ENCODE results near the gene RBMS3. TPM values are rescaled to one million over a fixed set of nuclear protein-coding genes. Genes with fewer than 3 reads are reported as not detected.

Gene RBMS3
- total and polyA plus RNA-seq, 2 of the 13 experiments (the other 11 are each of a cell fraction or from before 2014, with no cell fraction given), result not detected

GRCh38 chr3:29271475-29271874 lies 9.4 kb upstream of the RBMS3 start:
- Histone ChIP-seq H3K36me3 (replicated peaks in 1 of 2; ENCODE audit: control insufficient read depth in 1 of 2, insufficient read depth in 2 of 2, low read length in 2 of 2) (no peaks in the 10 kb centered on the region), H4K20me1 (ENCODE audit: insufficient read depth, low read length) (no peaks in the 10 kb centered on the region), H3K4me2 (ENCODE audit: low read depth, low read length) (no peak overlapping the region), H2AFZ (ENCODE audit: low read length) (no peak overlapping the region), H3K27me3 (ENCODE audit: control insufficient read depth in 1 of 2, insufficient read depth in 2 of 2, low read length in 2 of 2) (no peaks in the 10 kb centered on the region), H3K9me3 (ENCODE audit: low read length) (no peaks in the 10 kb centered on the region), H3K4me1 (ENCODE audit: insufficient read depth, low read length) (no peaks in the 10 kb centered on the region), H3K9ac (ENCODE audit: insufficient read depth, low read depth, low read length) (no peak overlapping the region), H3K4me3 (replicated peaks in 1 of 3; ENCODE audit: insufficient read depth in 1 of 3, low read depth in 2 of 3, low read length in 3 of 3) (no peak overlapping the region), H3K27ac (ENCODE audit: extremely low read length, insufficient read depth, low read length) (no peak overlapping the region), H3K79me2 (ENCODE audit: insufficient read depth, low read length) (no peaks in the 10 kb centered on the region)
- ChIA-PET CTCF (ENCODE audit: low intra/inter-chr PET ratio, low total read pairs) (no interaction called here), POLR2A (no interaction called here)
- intact Hi-C loops (cut with micrococcal nuclease; ENCODE audit: unreplicated experiment), result no loop called here
- DNase-seq (ENCODE audit: low spot score) (no peak), ATAC-seq (no peak), FAIRE-seq (no peak)
- in situ Hi-C loops (cut with HindIII; ENCODE audit: extremely low pct_ligation_motif_present, low pct_unique_long_range_greater_than_20kb), result no loop called here
- no TSS peak for BruUV-seq (replicated peaks)
- 2% methylated on average over 3 of the region's 3 CpGs for WGBS (ENCODE audit: low lambda C conversion rate)
- no peak for TF ChIP-seq ATF6 (CRISPR knock-in tag; conservative IDR thresholded peaks at IDR 0.05)
- TF ChIP-seq POGZ (CRISPR knock-in tag; IDR thresholded peaks at IDR 0.05), result no peak
- TF ChIP-seq, protein P1, sequence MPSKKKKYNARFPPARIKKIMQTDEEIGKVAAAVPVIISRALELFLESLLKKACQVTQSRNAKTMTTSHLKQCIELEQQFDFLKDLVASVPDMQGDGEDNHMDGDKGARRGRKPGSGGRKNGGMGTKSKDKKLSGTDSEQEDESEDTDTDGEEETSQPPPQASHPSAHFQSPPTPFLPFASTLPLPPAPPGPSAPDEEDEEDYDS (CRISPR knock-in tag; IDR thresholded peaks at IDR 0.05), result no peak
- TF ChIP-seq, protein P2, sequence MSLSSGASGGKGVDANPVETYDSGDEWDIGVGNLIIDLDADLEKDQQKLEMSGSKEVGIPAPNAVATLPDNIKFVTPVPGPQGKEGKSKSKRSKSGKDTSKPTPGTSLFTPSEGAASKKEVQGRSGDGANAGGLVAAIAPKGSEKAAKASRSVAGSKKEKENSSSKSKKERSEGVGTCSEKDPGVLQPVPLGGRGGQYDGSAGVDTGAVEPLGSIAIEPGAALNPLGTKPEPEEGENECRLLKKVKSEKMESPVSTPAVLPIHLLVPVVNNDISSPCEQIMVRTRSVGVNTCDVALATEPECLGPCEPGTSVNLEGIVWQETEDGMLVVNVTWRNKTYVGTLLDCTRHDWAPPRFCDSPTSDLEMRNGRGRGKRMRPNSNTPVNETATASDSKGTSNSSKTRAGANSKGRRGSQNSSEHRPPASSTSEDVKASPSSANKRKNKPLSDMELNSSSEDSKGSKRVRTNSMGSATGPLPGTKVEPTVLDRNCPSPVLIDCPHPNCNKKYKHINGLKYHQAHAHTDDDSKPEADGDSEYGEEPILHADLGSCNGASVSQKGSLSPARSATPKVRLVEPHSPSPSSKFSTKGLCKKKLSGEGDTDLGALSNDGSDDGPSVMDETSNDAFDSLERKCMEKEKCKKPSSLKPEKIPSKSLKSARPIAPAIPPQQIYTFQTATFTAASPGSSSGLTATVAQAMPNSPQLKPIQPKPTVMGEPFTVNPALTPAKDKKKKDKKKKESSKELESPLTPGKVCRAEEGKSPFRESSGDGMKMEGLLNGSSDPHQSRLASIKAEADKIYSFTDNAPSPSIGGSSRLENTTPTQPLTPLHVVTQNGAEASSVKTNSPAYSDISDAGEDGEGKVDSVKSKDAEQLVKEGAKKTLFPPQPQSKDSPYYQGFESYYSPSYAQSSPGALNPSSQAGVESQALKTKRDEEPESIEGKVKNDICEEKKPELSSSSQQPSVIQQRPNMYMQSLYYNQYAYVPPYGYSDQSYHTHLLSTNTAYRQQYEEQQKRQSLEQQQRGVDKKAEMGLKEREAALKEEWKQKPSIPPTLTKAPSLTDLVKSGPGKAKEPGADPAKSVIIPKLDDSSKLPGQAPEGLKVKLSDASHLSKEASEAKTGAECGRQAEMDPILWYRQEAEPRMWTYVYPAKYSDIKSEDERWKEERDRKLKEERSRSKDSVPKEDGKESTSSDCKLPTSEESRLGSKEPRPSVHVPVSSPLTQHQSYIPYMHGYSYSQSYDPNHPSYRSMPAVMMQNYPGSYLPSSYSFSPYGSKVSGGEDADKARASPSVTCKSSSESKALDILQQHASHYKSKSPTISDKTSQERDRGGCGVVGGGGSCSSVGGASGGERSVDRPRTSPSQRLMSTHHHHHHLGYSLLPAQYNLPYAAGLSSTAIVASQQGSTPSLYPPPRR (CRISPR knock-in tag; IDR thresholded peaks at IDR 0.05; ENCODE audit: borderline replicate concordance), result no peak
- TF ChIP-seq CENPT (CRISPR knock-in tag; IDR thresholded peaks at IDR 0.05; ENCODE audit: low read depth), result no peak
- TF ChIP-seq NCOA1 (CRISPR knock-in tag; IDR thresholded peaks at IDR 0.05), result no peak
